Placental epithelial cell (primary cell): ENCODE measurements around the gene ZNF445. TPM values are rescaled to one million over a fixed set of nuclear protein-coding genes. Genes with fewer than 3 reads are reported as not detected.

ENCODE experiments used
- total RNA-seq: library from RNA; depleted of rRNA; stranded (reverse); fragments of >200 nt; gene quantifications from 2 replicates; pipeline ENCODE4 v1.2.3, GENCODE V29; 2012

Gene ZNF445
- 10.2 TPM in 2 replicates for total RNA-seq

GRCh38 chr3:44477312-44478030, at the start of gene ZNF445:
Gene ZNF445 (minus strand): TSS chr3:44477670. CDS start chr3:44455549, 22,121 bp downstream.

Other genes with a start within 250 kb of the ZNF445 start
- not detected in 2 replicates for gene TOPAZ1, start 235.8 kb downstream of the ZNF445 start, total RNA-seq
- gene TCAIM, start 138.9 kb downstream of the ZNF445 start, total RNA-seq, result 24.3 and 38.6 TPM in 2 replicates
- gene ZKSCAN7, start 77.5 kb upstream of the ZNF445 start, total RNA-seq, result 13.4 and 14.9 TPM in 2 replicates
- 3.0 and 7.5 TPM in 2 replicates for gene ZNF660, start 107.3 kb upstream of the ZNF445 start, total RNA-seq
- 19.3 and 24.3 TPM in 2 replicates for gene ZNF197, start 147.4 kb upstream of the ZNF445 start, total RNA-seq
- gene ZNF35, start 171.1 kb upstream of the ZNF445 start, total RNA-seq, result 12.6 and 15.1 TPM in 2 replicates
- 5.0 and 7.9 TPM in 2 replicates for gene ZNF502, start 235.0 kb upstream of the ZNF445 start, total RNA-seq